Activated naive CD8-positive, alpha-beta T cell treated with anti-CD3 and anti-CD28 coated beads for 36 hours (primary cell): ENCODE results near the gene BCAS3. TPM values are rescaled to one million over a fixed set of nuclear protein-coding genes. Genes with fewer than 3 reads are reported as not detected.

Experiments used
- DNase-seq: peaks from one replicate; pipeline ENCODE4 v3.0.0; 2021
- H3K27ac Mint-ChIP-seq: one replicate; pipeline ENCODE4 v1.8.0; 2022; ENCODE audit warnings: mild to moderate bottlenecking, moderate library complexity, mixed read lengths
- H3K27me3 Mint-ChIP-seq: one replicate; pipeline ENCODE4 v1.8.0; 2022; ENCODE audit warnings: mild to moderate bottlenecking, mixed read lengths
- H3K36me3 Mint-ChIP-seq: one replicate; pipeline ENCODE4 v1.8.0; 2021; ENCODE audit warnings: mild to moderate bottlenecking, mixed read lengths
- H3K4me1 Mint-ChIP-seq: one replicate; pipeline ENCODE4 v1.8.0; 2021; ENCODE audit warnings: mixed read lengths
- H3K4me3 Mint-ChIP-seq: one replicate; pipeline ENCODE4 v1.8.0; 2022; ENCODE audit warnings: mild to moderate bottlenecking, moderate library complexity, mixed read lengths
- H3K9me3 Mint-ChIP-seq: one replicate; pipeline ENCODE4 v1.8.0; 2022; ENCODE audit warnings: mixed read lengths
- total RNA-seq, 2 experiments: library from RNA; stranded (reverse); gene quantifications; one replicate each; pipeline ENCODE4 v1.2.3, GENCODE V29; 2021

BCAS3 gene
- total RNA-seq, 2 experiments from 2014 or later, result 4.9 to 7.0 TPM

DNA sequence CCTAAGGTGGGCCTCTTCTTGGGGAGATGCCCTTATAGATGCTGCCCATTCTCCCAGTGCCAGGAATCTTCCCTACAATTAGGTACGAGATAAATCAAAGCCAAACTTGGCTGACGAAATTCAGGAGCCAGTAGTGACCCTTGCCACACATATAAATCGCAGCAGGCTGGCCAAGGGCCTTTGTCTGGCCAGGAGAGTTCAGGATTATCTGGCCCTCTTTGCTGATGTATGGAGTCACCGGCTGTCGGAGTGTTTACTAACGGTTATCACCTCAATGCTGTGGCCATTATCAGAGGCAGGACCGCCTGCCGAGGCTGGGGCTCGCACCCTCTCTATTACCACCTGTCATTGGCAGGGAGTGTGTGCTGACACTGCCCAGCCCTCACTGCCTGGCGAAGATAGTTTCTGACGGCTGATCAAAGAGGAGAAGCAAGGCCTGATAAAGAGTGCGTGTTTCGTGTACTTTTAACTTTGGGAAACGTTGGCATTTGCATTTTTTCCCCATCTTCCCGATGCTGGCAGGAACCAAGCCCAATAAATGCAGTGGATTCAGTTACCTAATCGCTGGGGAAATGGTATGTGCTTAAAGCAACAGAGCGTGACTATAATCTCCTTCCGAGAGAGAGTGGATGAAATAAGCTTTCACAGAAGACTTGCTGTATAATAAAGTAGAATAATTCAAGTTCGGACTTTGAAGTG lies 689.2 kb downstream of the BCAS3 start:
- Mint-ChIP-seq H3K4me1 (no peaks in the 10 kb centered on the region), H3K27ac (no peak overlapping the region), H3K27me3 (no peaks in the 10 kb centered on the region), H3K4me3 (no peak overlapping the region), H3K36me3 (no peaks in the 10 kb centered on the region), H3K9me3 (no peaks in the 10 kb centered on the region)
- DNase-seq, result no peak

DNA sequence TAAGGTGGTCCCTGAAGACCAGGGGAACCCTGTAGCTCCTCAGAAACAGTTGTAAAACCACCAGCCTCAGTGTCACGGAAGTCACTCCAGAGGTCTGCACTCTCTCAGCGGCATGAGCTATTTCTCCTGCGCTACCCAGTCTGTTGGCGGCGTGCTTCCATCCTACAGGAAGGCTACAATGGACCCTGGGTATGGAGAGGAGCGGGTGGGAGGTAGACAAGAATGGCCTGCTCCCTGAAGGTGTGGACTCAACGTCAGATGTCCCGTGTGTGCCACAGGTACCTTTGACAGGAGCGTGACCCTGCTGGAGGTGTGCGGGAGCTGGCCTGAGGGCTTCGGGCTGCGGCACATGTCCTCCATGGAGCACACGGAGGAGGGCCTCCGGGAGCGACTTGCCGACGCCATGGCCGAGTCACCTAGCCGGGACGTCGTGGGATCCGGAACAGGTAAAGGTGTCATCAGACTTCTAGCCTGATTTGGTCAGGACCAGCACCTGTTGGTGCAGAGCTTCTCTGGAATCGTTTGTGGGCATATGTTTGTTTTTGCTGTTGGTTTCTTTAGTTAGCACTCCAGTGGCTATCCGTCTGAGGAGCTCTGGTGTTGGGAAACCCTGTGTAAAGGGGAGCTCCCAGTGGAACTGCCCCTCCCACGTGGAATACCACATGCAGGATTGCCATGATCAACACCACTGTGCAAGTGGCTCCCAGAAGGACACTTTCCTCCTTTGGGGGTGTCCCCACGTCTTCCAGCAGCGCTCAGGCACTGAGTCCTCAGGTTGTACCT lies 690.6 kb downstream of the BCAS3 start:
- no peak overlapping the region for H3K4me3 Mint-ChIP-seq
- H3K4me1 Mint-ChIP-seq, result no peaks in the 10 kb centered on the region
- no peaks in the 10 kb centered on the region for H3K27me3 Mint-ChIP-seq
- H3K27ac Mint-ChIP-seq, result no peak overlapping the region
- no peaks in the 10 kb centered on the region for H3K36me3 Mint-ChIP-seq
- H3K9me3 Mint-ChIP-seq, result no peaks in the 10 kb centered on the region
- no peak for DNase-seq

GRCh38 chr17:61368832-61369450 lies 691.3 kb downstream of the BCAS3 start:
- Mint-ChIP-seq H3K4me1 (no peaks in the 10 kb centered on the region), H3K9me3 (no peaks in the 10 kb centered on the region), H3K4me3 (no peak overlapping the region), H3K36me3 (no peaks in the 10 kb centered on the region), H3K27ac (no peak overlapping the region), H3K27me3 (no peaks in the 10 kb centered on the region)
- DNase-seq, result no peak

DNA sequence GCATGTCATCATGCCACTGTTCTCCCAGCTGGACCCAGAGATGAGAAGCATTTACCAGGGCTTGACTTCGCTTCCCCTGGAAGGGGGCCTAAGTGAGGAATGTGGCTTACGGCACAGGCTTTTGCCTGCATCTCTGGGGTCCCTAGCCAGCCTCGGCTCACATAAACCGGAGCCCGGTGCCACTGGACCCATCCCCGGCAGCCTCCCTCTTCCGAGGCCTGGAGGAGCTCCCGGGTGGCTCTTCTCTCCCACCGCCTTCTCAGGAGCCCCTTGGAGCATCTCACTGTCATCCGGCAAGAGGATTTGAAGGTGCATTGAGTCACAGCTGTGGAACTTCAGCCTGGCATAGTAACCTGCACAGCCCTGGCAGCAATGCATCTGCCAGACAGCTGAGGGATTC lies 692.1 kb downstream of the BCAS3 start:
- Mint-ChIP-seq H3K4me3 (no peak overlapping the region), H3K9me3 (no peaks in the 10 kb centered on the region), H3K27me3 (no peaks in the 10 kb centered on the region), H3K36me3 (no peaks in the 10 kb centered on the region), H3K4me1 (no peaks in the 10 kb centered on the region), H3K27ac (no peak overlapping the region)
- DNase-seq, result no peak

DNA sequence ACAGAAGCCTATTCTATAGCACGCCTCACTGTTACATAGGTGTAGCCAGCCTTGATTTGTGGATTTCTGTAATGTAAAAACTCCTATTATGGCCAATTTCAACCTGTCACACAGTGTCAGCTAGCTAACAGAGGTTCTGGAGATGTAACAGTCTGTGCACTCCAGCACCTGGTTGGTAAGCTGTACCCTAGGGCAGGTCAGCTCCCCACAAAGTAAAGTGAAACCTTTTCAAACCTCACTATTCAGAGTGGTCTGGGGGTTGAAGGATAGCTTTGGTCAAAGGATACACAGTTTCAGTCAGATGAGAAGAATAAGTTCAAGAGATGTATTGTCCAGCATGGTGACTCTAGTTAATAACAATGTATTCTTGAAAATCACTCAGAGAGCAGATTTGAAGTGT lies 693.5 kb downstream of the BCAS3 start:
- Mint-ChIP-seq H3K27me3 (no peaks in the 10 kb centered on the region), H3K4me3 (no peak overlapping the region), H3K36me3 (no peaks in the 10 kb centered on the region), H3K27ac (no peak overlapping the region), H3K4me1 (no peaks in the 10 kb centered on the region), H3K9me3 (no peaks in the 10 kb centered on the region)
- DNase-seq, result no peak

GRCh38 chr17:61371606-61372005 lies 694.0 kb downstream of the BCAS3 start:
- no peaks in the 10 kb centered on the region for H3K4me1 Mint-ChIP-seq
- no peak for DNase-seq
- H3K27ac Mint-ChIP-seq, result no peak overlapping the region
- no peaks in the 10 kb centered on the region for H3K36me3 Mint-ChIP-seq
- no peaks in the 10 kb centered on the region for H3K27me3 Mint-ChIP-seq
- H3K9me3 Mint-ChIP-seq, result no peaks in the 10 kb centered on the region
- no peak overlapping the region for H3K4me3 Mint-ChIP-seq

DNA sequence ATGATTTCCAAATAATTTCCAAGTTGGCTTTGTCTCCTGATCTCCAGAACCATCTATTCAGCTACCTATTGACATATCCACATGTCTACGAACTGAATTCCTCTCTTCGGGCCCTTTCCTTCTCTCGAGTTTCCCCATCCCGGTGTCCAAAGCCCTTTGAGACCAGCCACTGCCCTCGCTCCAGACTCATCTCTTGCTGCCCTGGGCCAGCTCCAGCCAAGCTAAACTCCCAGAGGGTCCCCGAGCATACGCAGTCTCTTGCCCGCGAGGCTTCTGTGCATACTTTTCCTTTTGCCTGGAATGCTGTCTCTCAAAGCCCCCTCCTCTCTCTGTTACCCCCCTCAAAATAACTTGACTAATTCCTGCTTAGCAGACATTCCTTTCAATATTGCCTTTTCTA lies 694.8 kb downstream of the BCAS3 start:
- H3K9me3 Mint-ChIP-seq, result no peaks in the 10 kb centered on the region
- H3K4me3 Mint-ChIP-seq, result no peak overlapping the region
- H3K36me3 Mint-ChIP-seq, result no peaks in the 10 kb centered on the region
- H3K27ac Mint-ChIP-seq, result no peak overlapping the region
- no peaks in the 10 kb centered on the region for H3K4me1 Mint-ChIP-seq
- DNase-seq, result no peak
- no peaks in the 10 kb centered on the region for H3K27me3 Mint-ChIP-seq

DNA sequence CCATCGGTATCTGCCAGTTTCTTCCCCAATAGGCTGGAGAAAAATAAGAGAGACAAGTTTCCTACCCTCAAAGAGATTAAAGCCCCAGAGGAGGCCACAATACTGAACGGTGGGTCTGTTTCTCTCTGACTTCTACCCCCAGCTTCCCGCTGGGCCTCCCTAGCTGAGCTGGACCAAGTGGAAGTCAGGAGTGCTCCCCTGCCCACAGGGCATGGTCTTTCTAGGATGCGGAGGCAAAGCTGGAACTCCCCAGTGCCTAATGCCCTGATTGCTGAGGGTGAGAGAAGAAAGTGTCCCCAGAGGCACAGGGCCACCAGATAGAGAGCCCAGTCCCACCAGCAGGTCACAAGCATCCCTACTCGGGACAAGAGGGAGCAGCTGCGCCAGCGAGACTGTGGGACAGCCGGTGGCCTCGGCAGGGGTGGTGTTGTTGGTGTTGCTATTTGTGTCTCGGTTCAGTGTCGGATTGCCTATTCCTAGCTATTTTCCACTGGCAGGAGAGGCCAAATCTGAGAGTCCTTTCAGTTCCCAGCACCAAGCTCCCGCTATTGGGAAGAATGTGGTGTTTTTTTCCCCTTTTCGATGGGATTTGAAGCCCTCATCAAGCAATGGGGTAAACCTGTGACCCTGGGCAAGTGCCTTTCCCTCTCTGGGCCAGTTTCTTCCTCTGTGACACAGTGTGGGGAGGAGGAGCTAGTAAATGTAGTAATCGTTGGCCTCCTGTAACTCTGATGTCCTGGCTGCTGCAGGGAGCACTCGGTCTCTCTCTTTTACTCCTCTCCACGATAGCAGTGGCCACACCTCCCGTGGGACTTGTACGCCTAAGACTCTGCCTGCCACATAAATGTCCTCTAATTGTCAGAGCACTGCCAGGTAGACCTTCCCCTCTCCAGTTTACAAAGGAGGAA lies 699.5 kb downstream of the BCAS3 start:
- H3K4me1 Mint-ChIP-seq, result no peaks in the 10 kb centered on the region
- H3K27me3 Mint-ChIP-seq, result no peaks in the 10 kb centered on the region
- H3K4me3 Mint-ChIP-seq, result no peak overlapping the region
- no peak overlapping the region for H3K27ac Mint-ChIP-seq
- H3K36me3 Mint-ChIP-seq, result peaks cover 2% of the 10 kb centered on the region
- H3K9me3 Mint-ChIP-seq, result no peaks in the 10 kb centered on the region
- no peak for DNase-seq

- peaks cover 2% of the 10 kb centered on the region for H3K36me3 Mint-ChIP-seq
- no peaks in the 10 kb centered on the region for H3K4me1 Mint-ChIP-seq
- no peak overlapping the region for H3K4me3 Mint-ChIP-seq
- no peaks in the 10 kb centered on the region for H3K27me3 Mint-ChIP-seq
- no peak overlapping the region for H3K27ac Mint-ChIP-seq
- no peaks in the 10 kb centered on the region for H3K9me3 Mint-ChIP-seq
- DNase-seq, result no peak
These were observed 701.2 kb downstream of the BCAS3 start for GRCh38 chr17:61378658-61379456.

- no peaks in the 10 kb centered on the region for H3K4me1 Mint-ChIP-seq
- no peaks in the 10 kb centered on the region for H3K27me3 Mint-ChIP-seq
- H3K27ac Mint-ChIP-seq, result no peak overlapping the region
- no peak for DNase-seq
- H3K9me3 Mint-ChIP-seq, result no peaks in the 10 kb centered on the region
- no peak overlapping the region for H3K4me3 Mint-ChIP-seq
- peaks cover 2% of the 10 kb centered on the region for H3K36me3 Mint-ChIP-seq
These were observed 702.0 kb downstream of the BCAS3 start for GRCh38 chr17:61379457-61380216.

DNA sequence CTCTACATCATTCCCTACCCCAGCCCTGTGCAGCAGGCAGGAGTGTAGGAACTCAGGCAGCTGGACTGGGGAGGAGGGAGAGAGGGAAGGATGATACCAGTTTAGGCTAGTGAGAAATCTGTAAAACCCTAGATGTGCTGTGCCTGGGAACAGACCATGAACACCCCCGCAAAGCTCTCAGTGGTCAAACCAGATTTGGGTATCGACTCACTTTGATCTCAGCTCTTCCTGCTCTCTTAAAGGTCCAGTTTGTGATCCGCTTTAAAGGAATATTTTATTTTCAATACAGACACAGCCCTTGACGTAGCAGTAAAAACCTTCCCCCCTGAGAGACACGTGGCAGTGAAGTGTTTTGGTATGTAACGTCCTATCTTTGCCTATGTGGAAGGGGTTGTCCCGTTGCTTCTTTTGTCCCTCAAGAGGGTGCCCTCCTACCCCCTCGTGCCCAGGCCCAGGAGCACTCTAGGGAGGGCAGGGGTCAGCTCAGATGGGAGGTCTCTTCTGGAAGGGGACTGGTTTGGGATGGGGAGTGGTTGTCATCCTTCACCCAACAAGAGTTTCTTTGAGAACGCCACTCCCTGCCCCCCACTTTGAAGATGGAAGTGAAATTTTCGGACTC lies 702.7 kb downstream of the BCAS3 start:
- Mint-ChIP-seq H3K27me3 (no peaks in the 10 kb centered on the region), H3K4me1 (no peaks in the 10 kb centered on the region), H3K4me3 (no peak overlapping the region), H3K36me3 (peaks cover 2% of the 10 kb centered on the region), H3K27ac (no peak overlapping the region), H3K9me3 (no peaks in the 10 kb centered on the region)
- no peak for DNase-seq

DNA sequence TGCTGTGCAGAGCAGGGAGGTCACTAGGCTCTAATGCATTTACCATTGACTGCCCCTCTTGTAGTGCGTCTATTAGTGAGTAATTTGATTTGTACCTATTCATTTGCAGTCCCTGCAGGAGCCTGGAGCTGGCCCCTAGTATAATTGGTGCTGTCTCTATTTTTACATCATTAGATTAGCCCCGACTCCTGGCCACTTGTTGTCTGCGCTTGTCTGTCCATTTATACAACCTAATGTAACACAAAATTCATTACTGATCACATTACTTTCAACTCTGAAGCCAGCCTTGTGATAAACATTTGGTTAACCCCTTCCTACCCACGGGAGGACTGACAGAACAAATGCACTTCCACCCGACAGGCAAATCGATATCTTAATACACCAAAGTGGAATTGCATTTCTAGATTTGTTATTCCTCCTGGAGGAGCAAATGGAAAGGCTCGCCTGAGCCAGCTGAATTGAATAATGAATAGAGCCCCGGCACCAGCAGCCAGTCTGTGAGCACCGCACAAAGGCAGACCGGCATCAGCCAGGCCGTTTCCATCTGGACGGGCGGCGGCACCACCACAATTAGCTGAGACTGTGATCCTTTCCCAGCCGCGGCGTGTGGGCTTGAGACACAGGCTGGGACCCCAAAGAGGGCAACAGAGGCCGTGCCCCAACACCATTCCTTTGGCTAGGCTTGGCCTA lies 703.3 kb downstream of the BCAS3 start:
- no peaks in the 10 kb centered on the region for H3K9me3 Mint-ChIP-seq
- H3K36me3 Mint-ChIP-seq, result peaks cover 2% of the 10 kb centered on the region
- H3K4me1 Mint-ChIP-seq, result no peaks in the 10 kb centered on the region
- H3K27me3 Mint-ChIP-seq, result no peaks in the 10 kb centered on the region
- DNase-seq, result no peak
- H3K4me3 Mint-ChIP-seq, result no peak overlapping the region
- H3K27ac Mint-ChIP-seq, result no peak overlapping the region

DNA sequence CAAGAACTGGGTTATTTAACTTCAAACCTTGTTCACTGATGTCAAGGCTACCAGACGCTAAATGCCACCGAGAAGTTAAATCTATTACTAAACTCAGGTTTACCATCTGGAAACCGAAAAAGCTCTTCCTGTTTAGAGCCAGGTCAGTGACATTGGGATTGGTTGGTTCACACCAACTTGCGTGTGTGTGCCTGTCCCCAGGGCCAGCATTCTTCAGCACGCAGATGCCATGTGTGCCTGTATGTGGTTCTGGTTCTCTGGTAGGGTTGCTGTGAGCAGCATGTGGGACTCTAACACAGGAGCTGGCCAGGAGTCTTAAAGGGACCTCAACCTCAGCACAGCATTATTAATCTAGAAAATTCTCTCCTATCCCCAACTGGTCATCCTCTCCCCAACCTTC lies 703.9 kb downstream of the BCAS3 start:
- peaks cover 2% of the 10 kb centered on the region for H3K36me3 Mint-ChIP-seq
- H3K9me3 Mint-ChIP-seq, result no peaks in the 10 kb centered on the region
- no peak overlapping the region for H3K27ac Mint-ChIP-seq
- H3K27me3 Mint-ChIP-seq, result no peaks in the 10 kb centered on the region
- H3K4me1 Mint-ChIP-seq, result no peaks in the 10 kb centered on the region
- H3K4me3 Mint-ChIP-seq, result no peak overlapping the region
- no peak for DNase-seq
